GM19438 (cell line): ENCODE data around the gene PAM.
"Not testable (repeated sequence)": the region's sequence is repeated elsewhere in the genome, so short reads cannot be mapped to it uniquely, and the experiment has no call there.

Source experiments
- ATAC-seq: cut with Tn5 transposase; IDR thresholded peaks from one replicate; pipeline ENCODE4 v1.9.1; 2021; ENCODE audit warnings: low read depth; ENCODE audit not compliant: unreplicated experiment

Gene PAM

DNA sequence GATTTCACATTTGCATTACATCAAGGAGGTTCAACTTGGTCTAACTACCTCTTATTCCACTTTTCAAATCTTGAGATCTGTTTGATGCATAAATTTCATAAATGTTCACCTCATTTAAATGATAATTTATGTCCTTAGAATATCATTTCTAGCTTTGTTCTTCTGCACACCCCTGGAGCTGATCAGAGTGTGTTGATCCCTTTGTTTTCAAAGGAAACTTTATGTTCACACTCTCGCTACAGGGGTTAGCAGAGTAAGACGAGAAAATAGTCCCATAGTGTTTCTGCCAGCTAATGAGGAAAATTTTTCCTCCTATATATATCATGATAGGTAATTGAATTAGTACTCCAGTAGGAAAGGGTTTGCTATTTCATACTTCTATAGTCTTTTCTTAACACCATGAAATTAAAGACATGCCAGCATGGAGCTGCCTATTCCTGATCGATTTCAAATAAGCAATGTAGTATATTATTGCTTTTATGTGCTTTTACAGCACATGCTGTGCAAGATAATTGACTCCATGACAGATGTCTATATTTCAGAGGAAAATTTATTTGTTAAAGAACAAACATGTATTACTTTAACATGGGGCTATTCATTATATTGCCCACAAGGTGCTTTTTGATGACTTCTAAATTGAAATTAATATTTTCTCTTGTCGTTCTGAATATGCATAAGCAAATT lies 4.8 kb upstream of the PAM start:
- no peak for ATAC-seq

DNA sequence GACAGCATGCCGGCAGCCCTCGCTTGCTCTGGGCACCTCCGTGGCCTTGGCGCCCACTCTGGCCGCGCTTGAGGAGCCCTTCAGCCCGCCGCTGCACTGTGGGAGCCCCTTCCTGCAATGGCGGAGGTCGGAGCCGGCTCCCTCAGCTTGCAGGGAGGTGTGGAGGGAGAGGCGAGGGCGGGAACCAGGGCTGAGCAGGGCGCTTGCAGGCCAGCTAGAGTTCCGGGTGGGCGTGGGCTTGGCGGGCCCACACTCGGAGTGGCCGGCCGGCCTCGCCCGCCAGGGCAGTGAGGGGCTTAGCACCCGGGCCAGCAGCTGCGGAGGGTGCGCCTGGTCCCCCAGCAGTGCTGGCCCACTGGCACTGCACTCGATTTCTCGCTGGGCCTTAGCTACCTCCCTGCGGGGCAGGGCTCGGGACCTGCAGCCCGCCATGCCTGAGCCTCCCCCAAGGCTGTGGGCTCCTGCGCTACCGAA lies 3.2 kb upstream of the PAM start:
- ATAC-seq = not testable (repeated sequence)

GRCh38 chr5:102753889-102754766 lies 977 bp upstream of the PAM start:
- ATAC-seq = peak; percentile 3

GRCh38 chr5:102755686-102756371 lies 724 bp downstream of the PAM start:
- peak; percentile 63 for ATAC-seq

- ATAC-seq = no peak
Measured at GRCh38 chr5:102758576-102758975, 3.5 kb downstream of the PAM start.

DNA sequence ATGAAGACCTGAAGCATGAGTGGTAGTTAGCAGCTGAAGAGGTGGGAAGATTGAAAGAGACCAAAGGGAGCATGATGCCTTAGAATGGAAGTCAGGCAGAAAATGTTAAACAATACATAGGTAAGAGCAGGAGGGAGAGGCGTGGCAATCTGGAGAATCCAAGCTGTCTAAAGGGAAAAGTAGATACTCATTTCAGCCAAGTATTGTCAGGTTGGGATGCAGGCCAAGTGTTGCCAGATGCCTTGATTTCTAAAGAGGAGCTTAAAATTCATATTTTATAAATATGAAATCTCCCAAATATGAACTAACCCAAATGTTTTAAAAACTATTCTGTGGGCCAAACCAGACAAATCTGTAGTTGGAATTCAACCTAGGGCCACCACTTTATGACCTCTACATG lies 4.2 kb downstream of the PAM start:
- ATAC-seq = no peak

GRCh38 chr5:102759700-102760099 lies 4.6 kb downstream of the PAM start:
- ATAC-seq = no peak

GRCh38 chr5:102760815-102761214 lies 5.7 kb downstream of the PAM start:
- no peak for ATAC-seq

DNA sequence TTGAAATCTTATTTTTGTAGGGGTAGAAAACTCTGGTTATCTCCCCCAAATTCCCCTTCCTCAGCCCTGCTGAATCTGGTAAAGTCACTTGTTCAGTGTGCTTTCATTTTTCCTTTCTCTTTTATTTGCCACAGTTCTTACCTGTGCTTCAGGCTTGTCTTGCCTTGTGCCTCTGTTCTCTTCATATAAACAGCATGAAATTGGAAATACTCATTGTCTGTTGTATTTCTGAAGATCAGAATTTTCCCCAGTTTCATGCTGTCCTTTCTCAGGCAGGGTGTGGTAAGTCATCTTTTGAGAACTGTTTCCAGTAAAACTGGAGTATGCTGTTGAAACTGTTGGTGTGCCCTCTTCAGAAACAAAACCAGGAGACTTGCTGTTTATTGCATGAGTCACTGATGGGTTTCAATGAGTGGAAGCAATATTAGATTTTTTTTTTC lies 7.0 kb downstream of the PAM start:
- peak; percentile 84 for ATAC-seq

DNA sequence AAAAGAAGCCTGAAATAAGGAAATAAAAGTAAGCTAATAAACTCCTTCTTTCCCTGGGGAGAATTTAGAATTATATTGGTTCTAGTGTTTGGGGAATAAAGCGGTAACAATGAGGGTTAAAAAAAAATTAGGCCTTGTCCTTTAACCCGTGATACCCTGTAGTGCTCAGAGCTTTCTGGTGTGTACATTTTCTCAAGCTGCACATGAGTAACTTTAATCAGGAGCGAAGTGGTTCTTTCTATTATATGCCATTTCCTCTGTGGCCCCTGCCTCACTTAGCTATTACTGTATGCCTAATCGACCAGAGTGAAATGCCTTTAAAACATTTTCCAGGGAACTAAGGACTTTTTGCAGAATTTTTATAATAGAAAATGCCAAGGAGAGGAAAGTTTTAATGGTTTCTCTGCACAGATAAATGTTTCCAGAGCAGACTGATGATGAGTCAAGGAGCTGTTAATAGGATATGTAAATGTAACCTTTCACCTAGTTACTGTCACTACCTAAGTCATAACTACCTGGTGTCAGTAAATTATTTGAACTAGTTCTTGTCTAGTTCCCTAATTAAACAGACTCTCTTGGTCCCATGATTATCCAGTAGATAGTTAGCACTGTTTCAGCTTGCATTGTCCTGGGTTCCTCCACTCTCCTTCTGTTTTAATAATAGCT lies 7.6 kb downstream of the PAM start:
- ATAC-seq = no peak

GRCh38 chr5:102763734-102764133 lies 8.6 kb downstream of the PAM start:
- ATAC-seq = no peak

DNA sequence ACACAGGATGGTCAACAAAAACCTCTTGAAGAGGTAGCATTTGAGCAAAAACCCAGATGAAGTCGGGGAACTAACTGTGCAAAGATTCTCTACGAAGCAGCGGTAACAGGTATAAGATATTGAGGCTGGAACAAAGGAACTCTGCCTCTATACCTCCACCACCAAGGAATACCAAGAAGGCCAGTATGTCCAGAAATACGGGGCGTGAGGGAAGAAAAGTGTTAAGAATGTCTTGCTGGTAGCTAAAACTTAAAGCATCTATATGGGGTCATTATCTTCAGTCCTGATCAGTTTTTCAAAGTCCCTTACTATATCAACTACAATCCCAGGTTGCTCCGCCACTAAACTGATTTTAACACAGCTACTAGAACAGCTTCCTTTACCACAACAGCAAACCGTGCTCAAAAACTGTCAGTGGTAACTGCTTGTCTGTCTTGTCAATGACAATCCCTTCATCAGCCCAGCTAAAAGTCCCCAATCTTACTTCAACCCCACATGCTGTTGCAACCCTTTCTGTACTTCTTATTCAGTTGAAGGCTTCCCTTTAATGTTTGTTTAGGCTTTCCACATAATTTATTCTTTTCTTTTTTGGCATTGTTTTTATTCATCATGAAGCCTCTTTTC lies 9.4 kb downstream of the PAM start:
- ATAC-seq = no peak

DNA sequence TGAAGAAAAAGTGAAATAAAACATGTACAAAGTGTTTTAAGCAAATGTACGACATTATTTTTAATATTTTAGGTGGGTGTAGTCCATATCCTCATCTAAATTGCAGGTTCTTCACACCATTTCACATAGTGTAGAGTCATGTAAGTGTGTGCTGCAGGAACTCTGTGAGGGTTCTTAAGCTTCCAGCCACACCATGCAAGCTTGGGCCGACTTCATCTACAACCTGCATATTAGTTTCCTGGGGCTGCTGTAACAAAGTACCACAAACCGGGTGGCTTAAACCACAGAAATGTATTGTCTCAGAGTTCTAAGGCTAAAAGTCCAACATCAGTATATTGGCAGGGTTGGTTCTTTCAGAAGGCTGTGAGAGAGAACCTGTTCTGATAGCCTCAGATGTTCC lies 10.2 kb downstream of the PAM start:
- no peak for ATAC-seq

- no peak for ATAC-seq
Measured at GRCh38 chr5:102766295-102767090, 11.4 kb downstream of the PAM start.

GRCh38 chr5:102767862-102768261 lies 12.8 kb downstream of the PAM start:
- no peak for ATAC-seq

DNA sequence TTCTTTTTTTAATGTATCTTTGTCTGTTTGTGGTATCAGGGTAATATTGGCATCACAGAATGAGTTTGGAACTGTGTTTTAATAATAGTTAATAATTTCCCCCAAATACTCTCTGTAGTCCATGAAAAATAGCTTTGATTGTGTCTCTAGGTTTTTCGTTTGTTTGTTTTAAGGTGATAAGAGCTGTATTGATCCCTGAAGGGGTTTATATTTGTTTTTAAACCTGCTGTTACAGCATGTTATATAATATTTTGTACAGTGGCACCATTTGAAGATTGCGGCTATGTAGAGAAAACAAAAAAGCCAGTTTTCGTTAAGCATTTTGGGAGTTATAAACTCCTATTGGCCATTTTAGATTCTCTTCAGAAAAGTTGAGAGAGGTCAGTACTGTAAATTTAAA lies 15.7 kb downstream of the PAM start:
- ATAC-seq = no peak

DNA sequence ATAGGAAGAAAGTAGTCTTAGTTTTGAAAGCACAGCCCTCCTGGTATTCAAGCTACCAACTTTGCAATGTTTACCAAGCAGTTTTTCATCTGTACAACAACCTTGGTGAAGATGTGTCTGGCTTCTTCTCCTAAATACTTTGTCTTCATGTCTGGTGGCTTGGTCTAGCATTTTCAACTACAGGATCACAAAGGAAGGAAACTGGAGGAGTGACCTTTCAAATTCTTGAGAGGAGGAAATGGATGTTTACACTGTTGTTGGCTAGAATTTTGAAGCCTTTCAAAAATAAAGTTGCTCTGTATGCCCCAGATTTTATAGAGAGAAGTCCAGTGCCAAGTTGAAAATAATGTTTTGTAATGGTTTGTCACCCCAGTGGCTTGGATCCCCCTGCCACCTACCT lies 16.3 kb downstream of the PAM start:
- ATAC-seq = no peak

DNA sequence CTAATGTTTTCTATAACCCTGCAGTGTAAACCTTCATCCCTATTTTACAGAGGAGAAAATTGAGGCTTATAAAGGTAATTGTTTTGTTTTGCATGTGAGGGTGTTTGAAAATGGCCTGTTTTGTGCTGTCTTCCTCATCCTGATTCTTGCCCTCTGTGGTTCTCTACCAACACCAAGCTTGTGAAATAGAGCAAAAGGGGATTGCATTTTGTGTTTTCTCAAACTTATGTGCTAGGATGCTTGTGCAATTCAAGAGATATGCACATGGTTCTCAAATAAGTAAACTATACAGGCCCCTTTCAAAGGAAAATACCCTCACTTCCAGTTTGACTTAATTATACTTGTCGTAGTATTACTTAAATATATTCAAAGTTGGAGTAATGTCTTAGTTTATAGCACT lies 17.2 kb downstream of the PAM start:
- no peak for ATAC-seq

DNA sequence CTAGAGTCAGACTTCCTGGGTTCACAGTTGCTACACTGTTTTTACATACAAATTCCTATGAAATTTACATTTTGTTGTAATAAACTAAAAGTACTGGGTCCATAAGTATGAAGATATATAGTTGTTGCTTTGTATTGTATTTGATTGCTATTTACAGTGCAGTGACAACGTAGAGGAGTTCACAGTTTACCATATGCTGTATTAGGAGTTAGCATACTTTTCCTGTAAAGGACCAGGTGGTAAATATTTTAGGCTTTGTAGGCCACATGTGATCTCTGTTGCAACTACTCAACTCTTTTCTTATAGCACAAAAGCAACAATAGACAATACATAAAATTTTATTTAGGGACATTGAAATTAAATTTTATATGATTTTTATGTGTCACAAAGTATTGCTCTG lies 18.0 kb downstream of the PAM start:
- ATAC-seq = no peak
